ENCODE data around the gene BMF.
A peak's percentile ranks its signal among the peaks of the same experiment; 100 is the strongest.

Gene BMF

GRCh38 chr15:40065166-40065565 lies 43.5 kb downstream of the BMF start:
- TF ChIP-seq EZH2phosphoT487 (IDR thresholded peaks at IDR 0.05; ENCODE audit: low read depth) = no peak
- TF ChIP-seq, protein P1, sequence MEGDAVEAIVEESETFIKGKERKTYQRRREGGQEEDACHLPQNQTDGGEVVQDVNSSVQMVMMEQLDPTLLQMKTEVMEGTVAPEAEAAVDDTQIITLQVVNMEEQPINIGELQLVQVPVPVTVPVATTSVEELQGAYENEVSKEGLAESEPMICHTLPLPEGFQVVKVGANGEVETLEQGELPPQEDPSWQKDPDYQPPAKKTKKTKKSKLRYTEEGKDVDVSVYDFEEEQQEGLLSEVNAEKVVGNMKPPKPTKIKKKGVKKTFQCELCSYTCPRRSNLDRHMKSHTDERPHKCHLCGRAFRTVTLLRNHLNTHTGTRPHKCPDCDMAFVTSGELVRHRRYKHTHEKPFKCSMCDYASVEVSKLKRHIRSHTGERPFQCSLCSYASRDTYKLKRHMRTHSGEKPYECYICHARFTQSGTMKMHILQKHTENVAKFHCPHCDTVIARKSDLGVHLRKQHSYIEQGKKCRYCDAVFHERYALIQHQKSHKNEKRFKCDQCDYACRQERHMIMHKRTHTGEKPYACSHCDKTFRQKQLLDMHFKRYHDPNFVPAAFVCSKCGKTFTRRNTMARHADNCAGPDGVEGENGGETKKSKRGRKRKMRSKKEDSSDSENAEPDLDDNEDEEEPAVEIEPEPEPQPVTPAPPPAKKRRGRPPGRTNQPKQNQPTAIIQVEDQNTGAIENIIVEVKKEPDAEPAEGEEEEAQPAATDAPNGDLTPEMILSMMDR (IDR thresholded peaks at IDR 0.05; ENCODE audit: low read depth, low read length) = no peak
- peak overlapping the region; percentile 66; the same call in 1 of the 2 replicates for H3K9ac ChIP-seq (ENCODE audit: low read length)
- peak overlapping the region; percentile 72 for H3K4me2 ChIP-seq (ENCODE audit: low read length)
- H3K27ac ChIP-seq (ENCODE audit: low read length) = peak overlapping the region; percentile 96
- H3K79me2 ChIP-seq (ENCODE audit: low read length) = no peaks in the 10 kb centered on the region
- no peaks in the 10 kb centered on the region for H3K27me3 ChIP-seq (ENCODE audit: low read depth, low read length)
- no peaks in the 10 kb centered on the region for H4K20me1 ChIP-seq (ENCODE audit: insufficient read depth, low read length)
- H3K36me3 ChIP-seq (replicated peaks; ENCODE audit: low read depth, low read length) = no peaks in the 10 kb centered on the region
- peak overlapping the region; percentile 15; the same call in 1 of the 2 replicates for H3K4me3 ChIP-seq (ENCODE audit: low read length)
- H2AFZ ChIP-seq (ENCODE audit: low read depth, low read length) = peak overlapping the region; percentile 53; the same call in 1 of the 2 replicates
- H3K9me3 ChIP-seq (ENCODE audit: insufficient read depth, low read length) = no peaks in the 10 kb centered on the region
- peaks cover 78% of the 10 kb centered on the region for H3K4me1 ChIP-seq (ENCODE audit: low read length)

- Histone ChIP-seq H3K27me3 (ENCODE audit: low read depth, low read length) (no peaks in the 10 kb centered on the region), H3K36me3 (replicated peaks; ENCODE audit: low read depth, low read length) (no peaks in the 10 kb centered on the region), H3K27ac (ENCODE audit: low read length) (peak overlapping the region; percentile 96), H3K79me2 (ENCODE audit: low read length) (no peaks in the 10 kb centered on the region), H3K9ac (ENCODE audit: low read length) (peak overlapping the region; percentile 66), H3K4me2 (ENCODE audit: low read length) (peak overlapping the region; percentile 72), H2AFZ (ENCODE audit: low read depth, low read length) (peak overlapping the region; percentile 53), H3K4me1 (ENCODE audit: low read length) (peaks cover 70% of the 10 kb centered on the region), H3K9me3 (ENCODE audit: insufficient read depth, low read length) (no peaks in the 10 kb centered on the region), H4K20me1 (ENCODE audit: insufficient read depth, low read length) (no peaks in the 10 kb centered on the region), H3K4me3 (ENCODE audit: low read length) (peak overlapping the region; percentile 23; the same call in 1 of the 2 replicates)
- no peak for TF ChIP-seq EZH2phosphoT487 (IDR thresholded peaks at IDR 0.05; ENCODE audit: low read depth)
- TF ChIP-seq, protein P1 (IDR thresholded peaks at IDR 0.05; ENCODE audit: low read depth, low read length) = no peak
These were observed 44.3 kb downstream of the BMF start for GRCh38 chr15:40064231-40064894.

- Histone ChIP-seq H4K20me1 (ENCODE audit: insufficient read depth, low read length) (no peaks in the 10 kb centered on the region), H3K27me3 (ENCODE audit: low read depth, low read length) (no peaks in the 10 kb centered on the region), H2AFZ (ENCODE audit: low read depth, low read length) (no peak overlapping the region), H3K36me3 (replicated peaks; ENCODE audit: low read depth, low read length) (no peaks in the 10 kb centered on the region), H3K27ac (ENCODE audit: low read length) (peak overlapping the region; percentile 96), H3K79me2 (ENCODE audit: low read length) (no peaks in the 10 kb centered on the region), H3K4me1 (ENCODE audit: low read length) (peaks cover 68% of the 10 kb centered on the region), H3K9ac (ENCODE audit: low read length) (peak overlapping the region; percentile 66; the same call in 1 of the 2 replicates), H3K4me3 (ENCODE audit: low read length) (peak overlapping the region; percentile 23; the same call in 1 of the 2 replicates), H3K4me2 (ENCODE audit: low read length) (peak overlapping the region; percentile 72), H3K9me3 (ENCODE audit: insufficient read depth, low read length) (no peaks in the 10 kb centered on the region)
- TF ChIP-seq, protein P1 (IDR thresholded peaks at IDR 0.05; ENCODE audit: low read depth, low read length) = no peak
- TF ChIP-seq EZH2phosphoT487 (IDR thresholded peaks at IDR 0.05; ENCODE audit: low read depth) = no peak
These were observed 45.1 kb downstream of the BMF start for GRCh38 chr15:40063563-40064011.

DNA sequence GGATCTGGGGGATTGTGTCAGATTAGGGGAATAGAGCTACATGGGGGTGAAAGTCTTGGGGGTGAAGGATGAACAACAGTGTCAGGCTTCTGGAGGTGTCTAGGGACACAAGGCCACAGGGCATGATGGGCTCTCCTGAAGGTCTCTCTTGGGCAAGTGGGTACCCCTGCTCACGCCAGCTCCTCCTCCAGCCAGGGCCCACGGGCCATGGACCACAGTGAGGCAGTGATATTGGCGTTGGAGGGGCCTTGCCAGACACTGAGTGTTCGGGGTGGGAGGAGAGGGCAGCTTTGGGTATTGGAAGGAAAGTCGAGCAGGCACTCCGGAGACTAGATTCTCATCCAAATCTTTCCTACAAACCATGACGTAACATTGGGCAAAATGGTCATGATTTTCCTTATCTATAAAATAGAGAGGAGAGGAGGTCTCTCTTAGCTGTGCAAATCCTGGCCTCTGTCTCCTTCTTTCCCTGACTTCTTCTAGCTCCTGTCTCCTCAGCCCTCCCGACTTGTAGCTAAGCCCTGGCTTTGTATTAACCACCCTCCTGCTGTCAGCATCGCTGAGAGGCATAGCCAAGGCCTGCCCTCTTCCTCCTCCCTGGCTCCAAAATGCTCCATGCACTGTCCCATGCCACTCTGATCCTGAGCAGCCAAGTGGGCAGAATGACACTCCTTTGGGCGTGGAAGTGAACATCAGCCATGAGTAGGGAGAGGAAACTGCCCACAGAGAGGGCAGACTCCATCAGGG lies 45.7 kb downstream of the BMF start:
- no peak overlapping the region for H3K4me2 ChIP-seq (ENCODE audit: low read length)
- no peaks in the 10 kb centered on the region for H3K36me3 ChIP-seq (replicated peaks; ENCODE audit: low read depth, low read length)
- H3K27ac ChIP-seq (ENCODE audit: low read length) = peak overlapping the region; percentile 96
- TF ChIP-seq, protein P1 (IDR thresholded peaks at IDR 0.05; ENCODE audit: low read depth, low read length) = no peak
- H3K4me3 ChIP-seq (ENCODE audit: low read length) = no peak overlapping the region
- no peaks in the 10 kb centered on the region for H3K79me2 ChIP-seq (ENCODE audit: low read length)
- H2AFZ ChIP-seq (ENCODE audit: low read depth, low read length) = no peak overlapping the region
- H3K27me3 ChIP-seq (ENCODE audit: low read depth, low read length) = no peaks in the 10 kb centered on the region
- no peaks in the 10 kb centered on the region for H4K20me1 ChIP-seq (ENCODE audit: insufficient read depth, low read length)
- H3K4me1 ChIP-seq (ENCODE audit: low read length) = peaks cover 67% of the 10 kb centered on the region
- H3K9me3 ChIP-seq (ENCODE audit: insufficient read depth, low read length) = no peaks in the 10 kb centered on the region
- H3K9ac ChIP-seq (ENCODE audit: low read length) = no peak overlapping the region
